Esophagus squamous epithelium (tissue), 4 donors: ENCODE data around the gene NDUFS5.

Experiments
- CTCF ChIP-seq, 6 experiments: fragments of 450-650 bp in 4 of 6; fragments of 200-600 bp in 2 of 6; sonication (generic) in 2 of 6; IDR thresholded peaks; one replicate each; pipeline ENCODE4 v1.5.1; 2016 to 2019; ENCODE audit warnings: antibody characterized with exemption in 6 of 6, mild to moderate bottlenecking in 4 of 6, moderate library complexity in 4 of 6
- POLR2A ChIP-seq, 4 donors: fragments of 450-650 bp; IDR thresholded peaks; one replicate each; pipeline ENCODE4 v1.6.1; 2017; ENCODE audit warnings: antibody characterized with exemption in 4 of 4, mild to moderate bottlenecking in 4 of 4, moderate library complexity in 3 of 4

- TF ChIP-seq CTCF (IDR thresholded peaks at IDR 0.05) (no peak), POLR2A (IDR thresholded peaks at IDR 0.05) (no peak)
Observed at GRCh38 chr1:39082811-39083576, 56.8 kb downstream of the NDUFS5 start.
